ENCODE results near the gene ARTN. TPM values are rescaled to one million over a fixed set of nuclear protein-coding genes. Genes with fewer than 3 reads are reported as not detected.
A peak's percentile ranks its signal among the peaks of the same experiment; 100 is the strongest.

ARTN gene, protein sequence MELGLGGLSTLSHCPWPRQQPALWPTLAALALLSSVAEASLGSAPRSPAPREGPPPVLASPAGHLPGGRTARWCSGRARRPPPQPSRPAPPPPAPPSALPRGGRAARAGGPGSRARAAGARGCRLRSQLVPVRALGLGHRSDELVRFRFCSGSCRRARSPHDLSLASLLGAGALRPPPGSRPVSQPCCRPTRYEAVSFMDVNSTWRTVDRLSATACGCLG
- 4.0 and 4.4 TPM in 2 replicates for total RNA-seq (2014; rRNA removed; shearing (Covaris generic))

GRCh38 chr1:43933386-43934100, at the start of gene ARTN:
TSS of gene ARTN (plus strand) at chr1:43933801. CDS start at chr1:43935657, 1,856 bp downstream.
- DNase-seq (ENCODE audit: low read depth): peak; percentile 66

- no peak for DNase-seq (ENCODE audit: low read depth)
Observed at GRCh38 chr1:43885279-43885801, 48.3 kb upstream of the ARTN start.

- peak; percentile 36 for DNase-seq (ENCODE audit: low read depth)
Observed at GRCh38 chr1:43887748-43888147, 45.9 kb upstream of the ARTN start.

DNA sequence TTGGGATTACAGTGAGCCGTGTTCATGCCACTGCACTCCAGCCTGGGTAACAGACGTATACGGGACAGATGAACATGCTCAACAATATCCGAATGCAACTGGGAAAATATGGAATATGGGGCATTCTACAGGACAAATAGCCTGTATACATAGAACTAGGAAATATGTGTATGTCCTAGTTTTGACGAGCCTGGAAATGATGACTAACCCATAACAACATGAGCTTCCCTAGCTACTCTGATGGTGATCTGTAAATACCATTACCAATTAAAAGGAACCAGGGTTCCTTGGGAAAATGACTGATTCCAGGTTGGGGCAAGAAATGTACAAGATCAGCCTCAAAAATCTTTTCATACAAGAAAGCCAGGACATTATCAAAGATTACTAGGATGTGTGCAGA, 42.8 kb upstream of the ARTN start:
- DNase-seq (ENCODE audit: low read depth): peak; percentile 25

DNA sequence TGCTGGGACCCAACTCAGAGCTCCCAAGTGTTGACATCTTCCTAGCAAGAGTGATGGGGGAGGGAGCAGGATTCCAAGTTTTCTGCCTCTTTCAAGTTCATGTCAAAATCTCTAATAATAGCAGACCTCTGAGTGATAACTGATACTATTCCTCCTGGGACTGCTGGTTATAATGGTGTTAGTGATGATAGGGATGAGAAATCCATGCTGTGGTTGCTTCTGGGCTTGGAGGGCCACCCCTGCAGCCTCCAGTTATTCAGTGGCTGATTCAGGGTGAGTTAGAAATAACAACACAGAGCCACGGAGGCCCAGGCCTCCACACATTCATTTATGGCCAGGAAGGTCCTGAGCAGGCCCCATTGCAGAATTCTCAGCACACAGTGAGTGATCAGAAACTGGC, 40.6 kb upstream of the ARTN start:
- no peak for DNase-seq (ENCODE audit: low read depth)

DNA sequence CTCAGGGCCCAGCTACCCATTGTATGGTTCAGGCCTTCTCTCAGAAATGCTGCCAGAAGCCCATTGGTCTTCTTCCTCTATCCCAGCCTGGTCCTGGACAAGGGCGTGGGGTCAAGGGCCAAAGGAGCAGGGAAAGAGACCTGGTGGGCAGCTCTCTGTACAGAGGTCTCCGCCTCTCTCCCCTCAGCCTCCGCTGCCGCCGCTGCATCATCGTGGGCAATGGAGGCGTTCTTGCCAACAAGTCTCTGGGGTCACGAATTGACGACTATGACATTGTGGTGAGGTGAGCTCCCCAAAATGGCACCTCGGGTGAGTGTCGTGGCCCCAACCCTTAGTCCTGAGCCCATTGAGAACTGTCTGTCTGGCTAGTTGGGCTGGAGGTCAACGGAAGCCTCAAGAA, 34.6 kb upstream of the ARTN start:
- no peak for DNase-seq (ENCODE audit: low read depth)

DNA sequence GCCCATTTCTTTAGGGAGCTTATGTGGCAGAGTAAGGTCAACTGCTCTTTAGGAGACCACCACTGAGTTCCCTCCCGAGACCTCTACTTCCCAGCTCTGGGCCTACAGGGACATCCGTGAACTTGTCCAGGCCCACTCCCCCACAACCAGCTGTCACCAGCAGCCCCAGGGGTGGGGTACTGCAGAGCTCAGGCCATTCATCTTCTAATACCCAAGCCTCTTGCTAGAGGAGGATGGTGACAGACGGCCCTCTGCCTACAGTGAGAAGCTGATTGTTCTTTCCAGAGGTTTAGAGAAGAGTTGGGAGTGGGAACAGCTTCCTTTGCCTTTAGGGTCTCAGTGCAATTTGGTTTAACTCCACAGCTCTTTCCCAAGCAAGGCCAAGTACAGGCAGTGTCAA, 33.2 kb upstream of the ARTN start:
- DNase-seq (ENCODE audit: low read depth): no peak

- peak; percentile 27 for DNase-seq (ENCODE audit: low read depth)
Observed at GRCh38 chr1:43901196-43901961, 32.2 kb upstream of the ARTN start.

DNA sequence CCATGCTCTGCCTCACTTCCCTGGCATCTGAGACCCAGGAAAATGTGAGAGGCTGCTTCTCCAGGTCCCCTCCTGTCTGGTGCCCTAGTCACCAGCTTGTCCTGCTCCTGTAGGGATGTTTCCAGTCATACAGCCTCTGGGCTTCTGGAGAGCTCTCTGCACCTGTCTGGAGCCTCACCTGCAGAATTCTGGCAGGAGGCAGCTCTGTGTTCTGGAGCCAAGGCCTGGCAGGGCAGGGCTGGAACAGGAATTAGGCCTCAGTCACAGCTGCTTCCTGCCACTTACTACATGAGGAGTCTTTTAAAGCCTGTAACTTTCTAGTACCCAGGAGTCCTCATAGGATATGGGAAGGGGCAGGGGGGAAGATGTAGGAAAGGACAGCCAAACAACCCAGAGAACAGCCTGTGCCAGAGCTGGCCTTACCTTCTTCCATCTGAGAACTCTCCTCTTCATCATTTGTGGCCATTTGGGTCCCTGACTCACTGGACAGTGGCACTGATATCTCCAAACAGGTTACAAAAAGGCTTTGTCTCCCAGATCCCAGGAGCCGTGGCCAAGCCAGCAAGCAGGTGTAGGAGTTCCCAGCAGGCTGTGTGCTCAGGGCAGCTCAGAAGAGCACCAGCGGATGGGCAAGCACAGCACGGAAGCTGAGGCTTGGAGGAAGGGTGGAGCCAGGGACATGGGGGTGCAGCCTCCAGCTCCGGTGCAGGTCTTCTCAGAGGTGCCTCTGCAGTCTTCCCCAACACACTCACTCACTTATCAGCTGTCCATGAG, 31.4 kb upstream of the ARTN start:
- DNase-seq (ENCODE audit: low read depth): no peak

GRCh38 chr1:43904660-43905551, 28.7 kb upstream of the ARTN start:
- DNase-seq (ENCODE audit: low read depth): no peak

- DNase-seq (ENCODE audit: low read depth): no peak
Observed at GRCh38 chr1:43908226-43908625, 25.4 kb upstream of the ARTN start.

DNA sequence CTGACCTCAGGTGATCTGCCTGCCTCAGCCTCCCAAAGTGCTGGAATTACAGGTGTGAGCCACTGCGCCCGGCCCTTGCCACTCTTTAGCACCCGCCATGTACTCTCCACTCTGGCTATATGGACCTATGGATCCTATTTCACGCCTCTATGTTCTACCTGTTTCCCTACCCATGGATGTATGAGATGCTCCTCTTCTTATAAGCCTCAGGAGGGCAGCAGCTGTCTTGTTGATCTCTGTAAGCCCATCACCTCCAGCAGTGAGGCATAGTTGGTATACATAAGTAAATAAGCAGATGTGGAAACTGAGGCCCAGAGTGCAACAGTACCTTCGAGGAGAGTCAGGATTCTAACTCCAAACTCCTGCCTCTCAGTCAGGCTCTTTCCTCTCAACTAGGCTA, 24.7 kb upstream of the ARTN start:
- no peak for DNase-seq (ENCODE audit: low read depth)

DNA sequence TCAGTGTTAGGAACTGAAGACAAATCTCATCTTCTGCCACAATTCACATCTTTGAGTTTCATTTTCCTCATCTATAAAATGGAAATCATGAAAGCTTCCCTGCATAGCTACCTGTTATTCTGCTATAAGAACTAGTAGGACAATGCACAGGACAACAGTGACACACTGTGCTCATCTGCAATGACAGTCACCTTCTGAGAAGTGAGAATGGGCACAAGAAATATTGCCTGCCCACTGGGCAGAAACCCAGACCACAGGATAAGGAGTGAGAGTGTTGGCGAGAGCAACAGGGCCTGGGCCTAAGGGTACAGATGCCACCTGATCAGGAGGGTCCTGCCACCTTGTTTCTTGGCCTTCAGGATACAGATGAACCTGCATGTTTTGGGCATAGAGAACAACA, 23.3 kb upstream of the ARTN start:
- DNase-seq (ENCODE audit: low read depth): no peak

- no peak for DNase-seq (ENCODE audit: low read depth)
Observed at GRCh38 chr1:43912607-43913006, 21.0 kb upstream of the ARTN start.

- DNase-seq (ENCODE audit: low read depth): no peak
Observed at GRCh38 chr1:43913051-43913501, 20.5 kb upstream of the ARTN start.

- DNase-seq (ENCODE audit: low read depth): no peak
Observed at GRCh38 chr1:43913666-43914360, 19.8 kb upstream of the ARTN start.

DNA sequence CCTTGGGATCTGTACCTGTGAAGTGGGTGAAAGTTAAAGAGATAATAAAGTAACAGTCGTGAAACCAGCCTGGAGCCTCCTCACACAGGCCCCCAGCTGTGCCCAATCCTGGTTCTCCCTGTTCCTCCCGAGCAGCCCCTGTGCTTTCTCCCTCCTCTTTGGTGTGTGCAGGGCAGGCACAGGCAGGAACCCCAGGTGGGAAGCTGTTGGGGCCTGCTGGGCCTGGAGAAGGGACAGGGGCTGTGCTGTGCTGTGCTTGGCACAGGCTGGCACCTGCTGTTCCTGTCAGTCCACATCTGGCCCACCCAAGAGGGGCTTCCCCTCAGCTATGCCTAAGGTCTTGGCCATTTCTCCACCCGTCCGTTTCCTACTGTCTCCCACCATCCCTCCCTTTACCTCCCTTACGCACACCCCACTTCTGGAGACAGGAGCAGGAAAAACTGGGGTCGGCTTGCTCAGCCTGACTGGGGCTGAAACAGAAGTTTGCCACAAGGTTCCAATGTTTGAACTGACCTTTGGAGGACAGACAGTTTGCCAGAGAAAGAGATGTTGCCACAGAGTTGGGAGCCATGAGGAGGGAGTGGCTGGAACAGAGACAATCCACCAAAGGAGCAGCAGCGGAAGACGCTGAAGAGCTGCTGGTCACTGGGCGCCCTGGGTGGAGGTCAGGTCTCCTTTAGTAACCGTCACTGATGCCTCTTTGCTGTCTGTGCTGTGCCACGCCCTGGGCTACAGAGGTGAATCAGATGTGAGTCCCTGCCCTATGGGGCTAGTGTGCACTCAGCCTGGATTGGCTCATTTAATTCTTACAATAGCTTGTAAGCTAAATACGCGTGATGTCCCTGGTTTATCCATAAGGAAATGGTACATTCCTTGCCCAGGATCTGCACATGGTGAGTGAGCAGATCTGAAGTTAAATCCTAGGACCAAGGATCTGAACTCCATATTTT, 18.8 kb upstream of the ARTN start:
- DNase-seq (ENCODE audit: low read depth): no peak

- no peak for DNase-seq (ENCODE audit: low read depth)
Observed at GRCh38 chr1:43919906-43920305, 13.7 kb upstream of the ARTN start.

DNA sequence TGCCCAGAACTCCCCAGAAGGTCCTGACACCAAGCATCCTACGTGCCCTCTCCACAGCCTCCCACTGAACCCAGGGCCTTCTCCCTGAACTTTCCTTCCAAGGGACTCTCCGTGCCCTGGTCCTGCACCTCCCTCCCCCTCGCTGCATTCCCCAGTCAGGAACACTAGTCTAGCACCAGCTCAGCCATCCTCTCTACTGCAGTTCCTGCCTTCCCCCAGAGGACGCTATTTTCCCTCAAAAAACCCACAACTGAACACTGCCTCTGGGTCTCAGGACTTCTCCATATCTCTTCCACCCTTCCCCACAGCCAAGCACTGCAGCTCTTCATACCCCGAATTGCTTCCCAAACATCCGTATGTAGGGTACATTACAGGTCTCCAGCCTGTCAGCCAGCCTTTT, 12.6 kb upstream of the ARTN start:
- DNase-seq (ENCODE audit: low read depth): no peak

All from M059J (cell line).